Karpas-422 (cell line): Measurements from ENCODE around the gene RASSF3. TPM values are rescaled to one million over a fixed set of nuclear protein-coding genes. Genes with fewer than 3 reads are reported as not detected.

Source experiments
- DNase-seq: peaks from one replicate; pipeline ENCODE4 v3.0.0-alpha.2; 2015
- H2AFZ ChIP-seq: fragments of 200-600 bp; sonication (generic); 2 replicates; pipeline ENCODE4 v1.6.1; 2014; ENCODE audit warnings: antibody characterized with exemption, low read length, mixed read lengths
- H3K27ac ChIP-seq: fragments of 200-600 bp; sonication (generic); 2 replicates; pipeline ENCODE4 v1.5.1; 2014; ENCODE audit warnings: mild to moderate bottlenecking, low read length, moderate library complexity
- H3K27me3 ChIP-seq: fragments of 200-600 bp; sonication (generic); 2 replicates; pipeline ENCODE4 v1.6.1; 2014; ENCODE audit warnings: low read length, mixed read lengths
- H3K36me3 ChIP-seq: fragments of 200-600 bp; sonication (generic); 2 replicates; pipeline ENCODE4 v1.6.1; 2014; ENCODE audit warnings: low read length, mixed read lengths; ENCODE audit not compliant: insufficient read depth
- H3K4me1 ChIP-seq: fragments of 200-600 bp; sonication (generic); 2 replicates; pipeline ENCODE4 v1.6.1; 2014; ENCODE audit warnings: mild to moderate bottlenecking, low read length, mixed read lengths
- H3K4me2 ChIP-seq: fragments of 200-600 bp; sonication (generic); 2 replicates; pipeline ENCODE4 v1.6.1; 2014; ENCODE audit warnings: low read length, low read depth, mild to moderate bottlenecking; ENCODE audit not compliant: poor library complexity, severe bottlenecking
- H3K4me3 ChIP-seq: fragments of 200-600 bp; sonication (generic); 2 replicates; pipeline ENCODE4 v1.5.1; 2014; ENCODE audit warnings: mild to moderate bottlenecking, antibody characterized with exemption, low read length, mixed read lengths
- H3K79me2 ChIP-seq: fragments of 200-600 bp; sonication (generic); 2 replicates; pipeline ENCODE4 v1.6.1; 2014; ENCODE audit warnings: mild to moderate bottlenecking, low read length, mixed read lengths
- H3K9ac ChIP-seq: fragments of 200-600 bp; sonication (generic); 2 replicates; pipeline ENCODE4 v1.6.0; 2014; ENCODE audit warnings: low read length
- H3K9me2 ChIP-seq: fragments of 200-600 bp; sonication (generic), shearing (Covaris generic); replicated peaks from 2 replicates; pipeline ENCODE4 v1.6.0; 2014; ENCODE audit warnings: mild to moderate bottlenecking, low read length, moderate library complexity; ENCODE audit not compliant: insufficient read depth
- H3K9me3 ChIP-seq: fragments of 300-700, 200-600 bp; sonication (generic); 2 replicates; pipeline ENCODE4 v1.6.1; 2014; ENCODE audit warnings: low read length, mixed read lengths
- H4K20me1 ChIP-seq: fragments of 200-600 bp; sonication (generic); 2 replicates; pipeline ENCODE4 v1.6.1; 2014; ENCODE audit warnings: mild to moderate bottlenecking, antibody characterized with exemption, low read length, low read depth; ENCODE audit not compliant: insufficient read depth
- total RNA-seq: library from RNA; depleted of rRNA; stranded (reverse); fragments of >200 nt; shearing (Covaris generic); gene quantifications from 2 replicates; pipeline ENCODE4 v1.2.3, GENCODE V29; 2014; ENCODE audit warnings: low replicate concordance

RASSF3 gene
- total RNA-seq, 1 experiment from 2014 or later = 21.5 TPM

DNA sequence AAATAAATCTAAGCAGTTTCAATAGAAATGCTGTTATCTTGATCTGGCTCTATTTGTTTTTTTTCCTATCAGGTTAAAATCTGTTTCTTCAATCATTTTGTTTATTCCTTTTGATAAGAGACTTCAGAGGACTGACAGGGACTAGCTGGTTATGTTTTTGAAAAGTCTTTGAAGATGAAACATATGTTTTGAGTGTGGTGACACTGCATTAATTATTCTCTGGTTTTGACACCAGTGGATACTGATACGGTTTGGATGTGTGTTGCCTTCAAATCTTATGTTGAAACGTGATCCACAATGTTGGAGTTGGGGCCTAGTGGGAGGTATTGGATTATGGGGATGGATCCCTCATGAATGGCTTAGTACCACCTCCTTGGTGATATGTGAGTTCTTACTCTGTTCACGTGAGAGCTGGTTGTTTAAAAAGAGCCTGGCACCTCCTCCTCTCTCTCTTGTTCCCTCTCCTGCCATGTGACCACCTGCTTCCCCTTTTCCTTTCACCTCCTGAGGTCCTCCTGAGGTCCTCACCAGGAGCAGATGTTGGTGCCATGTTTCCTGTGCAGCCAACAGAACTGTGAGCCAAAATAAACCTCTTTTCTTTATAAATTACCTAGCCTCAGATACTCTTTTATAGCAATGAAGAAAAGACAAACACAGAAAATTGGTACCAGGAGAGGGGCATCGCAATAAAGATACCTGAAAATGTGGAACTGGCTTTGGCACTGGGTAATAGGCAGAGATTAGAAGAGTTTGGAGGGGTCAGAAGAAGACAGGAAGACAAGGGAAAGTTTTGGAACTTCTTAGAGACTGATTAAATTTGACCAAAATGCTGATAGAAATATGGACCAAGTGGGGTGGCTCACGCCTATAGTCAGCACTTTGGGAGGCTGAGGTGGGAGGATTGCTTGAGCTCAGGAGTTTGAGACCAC is 23.0 kb downstream of the RASSF3 start:
- H3K4me1 ChIP-seq = peaks cover 54% of the 10 kb centered on the region
- H3K4me3 ChIP-seq = no peak overlapping the region
- peak overlapping the region; percentile 23; the same call in 1 of the 2 replicates for H3K27ac ChIP-seq
- H2AFZ ChIP-seq = no peak overlapping the region
- no peaks in the 10 kb centered on the region for H3K27me3 ChIP-seq
- H3K79me2 ChIP-seq = peaks cover 99% of the 10 kb centered on the region
- no peaks in the 10 kb centered on the region for H3K9me2 ChIP-seq
- H3K4me2 ChIP-seq = no peak overlapping the region
- no peaks in the 10 kb centered on the region for H3K9me3 ChIP-seq
- H4K20me1 ChIP-seq = no peaks in the 10 kb centered on the region
- DNase-seq = no peak
- no peak overlapping the region for H3K9ac ChIP-seq
- H3K36me3 ChIP-seq = peaks cover 34% of the 10 kb centered on the region

DNA sequence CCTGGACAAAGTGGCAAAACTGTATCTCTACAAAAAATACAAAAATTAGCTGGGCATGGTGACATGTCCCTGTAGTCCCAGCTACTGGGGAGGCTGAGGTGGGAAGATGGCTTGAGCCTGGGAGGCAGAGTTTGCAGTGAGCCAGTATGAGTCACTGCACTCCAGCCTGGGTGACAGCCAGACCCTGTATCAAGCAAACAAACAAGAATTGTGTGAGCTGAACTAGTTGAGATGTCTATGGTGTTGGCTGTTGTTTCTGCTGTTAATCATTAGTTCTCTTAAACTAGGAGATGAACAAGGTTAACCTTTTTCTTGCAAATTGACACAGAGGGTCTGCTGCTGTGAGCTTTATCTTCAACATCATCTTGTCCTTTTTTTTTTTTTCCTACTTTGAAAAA is 23.6 kb downstream of the RASSF3 start:
- no peak overlapping the region for H2AFZ ChIP-seq
- H3K4me1 ChIP-seq = peaks cover 60% of the 10 kb centered on the region
- peak overlapping the region; percentile 23; the same call in 1 of the 2 replicates for H3K27ac ChIP-seq
- peaks cover 34% of the 10 kb centered on the region for H3K36me3 ChIP-seq
- no peaks in the 10 kb centered on the region for H4K20me1 ChIP-seq
- no peak overlapping the region for H3K4me3 ChIP-seq
- H3K4me2 ChIP-seq = no peak overlapping the region
- no peaks in the 10 kb centered on the region for H3K9me2 ChIP-seq
- no peak overlapping the region for H3K9ac ChIP-seq
- no peaks in the 10 kb centered on the region for H3K9me3 ChIP-seq
- peaks cover 99% of the 10 kb centered on the region for H3K79me2 ChIP-seq
- no peaks in the 10 kb centered on the region for H3K27me3 ChIP-seq
- no peak for DNase-seq

DNA sequence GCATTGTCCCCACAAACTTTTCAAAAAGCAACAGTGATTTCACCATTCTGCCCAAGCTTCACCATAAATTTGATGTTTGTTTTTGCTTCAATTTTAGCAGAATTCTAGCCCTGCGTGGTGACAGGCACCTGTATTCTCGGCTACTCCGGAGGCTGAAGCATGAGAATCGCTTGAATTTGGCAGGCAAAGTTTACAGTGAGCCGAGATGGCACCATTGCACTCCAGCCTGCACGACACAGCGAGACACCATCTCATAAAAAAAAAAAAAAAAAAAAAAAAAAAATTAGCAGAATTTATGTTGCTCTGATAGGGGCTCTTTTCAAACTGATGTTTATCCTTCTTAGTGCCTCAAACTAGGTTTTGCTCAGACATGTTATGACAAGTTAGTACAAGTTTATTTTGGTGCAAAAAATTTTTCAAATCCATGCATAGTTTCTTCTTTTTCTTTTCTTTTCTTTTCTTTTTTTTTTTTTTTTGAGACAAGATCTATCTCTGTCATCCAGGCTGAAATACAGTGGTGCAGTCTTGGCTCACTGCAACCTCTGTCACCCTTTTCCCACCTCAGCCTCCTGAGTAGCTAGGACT is 24.3 kb downstream of the RASSF3 start:
- Histone ChIP-seq H3K36me3 (peaks cover 30% of the 10 kb centered on the region), H3K4me3 (no peak overlapping the region), H3K9me3 (no peaks in the 10 kb centered on the region), H4K20me1 (no peaks in the 10 kb centered on the region), H3K9me2 (no peaks in the 10 kb centered on the region), H3K27me3 (no peaks in the 10 kb centered on the region), H3K9ac (no peak overlapping the region), H3K4me2 (peak overlapping the region; percentile 7), H3K4me1 (peaks cover 64% of the 10 kb centered on the region), H3K27ac (0 out of 2 replicates have a peak overlapping the region, but pooled peaks have one; percentile 23), H3K79me2 (peaks cover 99% of the 10 kb centered on the region), H2AFZ (no peak overlapping the region)
- no peak for DNase-seq

DNA sequence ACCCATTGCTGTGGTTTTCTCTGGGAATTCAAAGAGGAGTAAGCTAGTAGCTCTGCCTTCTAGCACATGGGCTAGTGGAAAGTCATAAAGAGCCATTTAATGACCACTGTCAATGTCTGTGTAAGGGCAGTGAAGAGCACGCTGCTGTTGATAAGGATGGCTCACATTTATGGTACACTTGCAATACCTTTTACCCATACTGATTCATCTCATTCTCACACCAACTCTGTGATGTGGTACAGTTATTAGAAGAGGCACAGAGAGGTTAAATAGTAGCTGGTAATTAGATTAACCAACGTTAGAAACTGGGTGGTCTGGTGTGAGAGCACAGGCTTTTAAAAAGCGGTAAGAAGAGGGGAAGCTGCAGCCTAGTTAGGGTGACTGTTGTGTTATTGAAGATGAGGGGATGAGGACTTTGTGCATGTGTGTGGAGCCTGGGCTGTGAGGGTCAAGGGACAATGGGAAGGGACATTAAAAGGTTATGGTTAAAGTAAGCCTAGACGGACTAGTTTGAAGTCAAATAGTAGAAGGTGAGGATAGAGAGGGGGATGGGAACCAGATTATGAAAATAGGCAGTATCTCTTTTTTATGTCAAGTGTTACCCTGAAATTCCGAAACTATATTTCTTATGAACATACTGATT is 25.2 kb downstream of the RASSF3 start:
- Histone ChIP-seq H3K36me3 (peaks cover 23% of the 10 kb centered on the region), H3K9me2 (no peaks in the 10 kb centered on the region), H2AFZ (no peak overlapping the region), H3K27me3 (no peaks in the 10 kb centered on the region), H3K79me2 (peaks cover 99% of the 10 kb centered on the region), H3K9ac (no peak overlapping the region), H3K9me3 (no peaks in the 10 kb centered on the region), H3K4me3 (no peak overlapping the region), H3K4me1 (peaks cover 66% of the 10 kb centered on the region), H4K20me1 (no peaks in the 10 kb centered on the region), H3K27ac (peak overlapping the region; percentile 39; the same call in 1 of the 2 replicates), H3K4me2 (peak overlapping the region; percentile 7)
- DNase-seq = no peak

GRCh38 chr12:64636856-64637255 is 26.6 kb downstream of the RASSF3 start:
- H3K4me3 ChIP-seq = no peak overlapping the region
- no peaks in the 10 kb centered on the region for H3K27me3 ChIP-seq
- H3K36me3 ChIP-seq = peaks cover 17% of the 10 kb centered on the region
- DNase-seq = no peak
- no peak overlapping the region for H3K9ac ChIP-seq
- H3K4me2 ChIP-seq = no peak overlapping the region
- H3K4me1 ChIP-seq = peaks cover 68% of the 10 kb centered on the region
- no peaks in the 10 kb centered on the region for H3K9me3 ChIP-seq
- no peak overlapping the region for H2AFZ ChIP-seq
- no peak overlapping the region; the same call in 1 of the 2 replicates for H3K27ac ChIP-seq
- H4K20me1 ChIP-seq = no peaks in the 10 kb centered on the region
- no peaks in the 10 kb centered on the region for H3K9me2 ChIP-seq
- H3K79me2 ChIP-seq = peaks cover 99% of the 10 kb centered on the region

DNA sequence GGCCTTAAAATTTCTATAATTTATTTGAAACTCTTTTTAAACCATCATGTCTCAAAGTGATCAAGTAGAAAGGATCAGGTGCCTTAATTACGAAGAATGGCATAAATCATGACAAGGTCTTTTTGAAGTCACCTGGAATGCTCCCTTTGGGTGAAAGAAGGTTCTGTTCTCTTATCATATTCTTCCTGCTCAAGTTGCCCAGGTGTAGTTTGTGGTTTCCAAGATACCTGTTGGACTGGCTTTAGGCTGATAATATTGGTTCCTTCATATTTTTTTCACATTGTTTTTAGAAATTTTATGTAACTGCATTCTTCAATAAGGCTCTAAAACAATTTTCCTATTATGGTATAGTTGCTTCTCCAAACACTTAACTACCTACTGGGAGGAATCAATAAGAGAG is 29.2 kb downstream of the RASSF3 start:
- H3K9ac ChIP-seq = no peak overlapping the region

DNA sequence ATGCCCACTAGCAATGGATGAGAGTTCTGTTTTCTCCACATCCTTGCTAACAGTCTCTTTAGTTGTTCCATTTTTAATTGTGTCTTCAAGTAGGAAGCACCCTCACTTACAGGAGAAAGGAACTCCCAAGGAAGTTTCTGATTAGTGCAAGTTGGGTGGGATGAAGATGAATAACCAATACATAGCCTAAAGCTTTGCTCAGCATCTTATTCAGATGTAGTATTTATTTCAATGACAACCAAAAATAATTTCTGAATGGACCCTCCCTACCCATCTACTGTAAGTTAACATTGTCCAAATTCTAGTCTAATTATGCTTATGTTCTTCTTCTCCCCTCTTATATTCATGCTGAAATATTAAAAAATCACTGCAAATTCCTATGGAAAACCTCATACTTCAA is 36.0 kb downstream of the RASSF3 start:
- no peaks in the 10 kb centered on the region for H3K9me3 ChIP-seq
- H3K27me3 ChIP-seq = no peaks in the 10 kb centered on the region
- H2AFZ ChIP-seq = no peak overlapping the region
- no peaks in the 10 kb centered on the region for H3K36me3 ChIP-seq
- peaks cover 81% of the 10 kb centered on the region for H3K4me1 ChIP-seq
- no peak for DNase-seq
- no peaks in the 10 kb centered on the region for H3K9me2 ChIP-seq
- no peak overlapping the region for H3K4me3 ChIP-seq
- peak overlapping the region; percentile 25 for H3K27ac ChIP-seq
- H3K79me2 ChIP-seq = peaks cover 95% of the 10 kb centered on the region
- no peaks in the 10 kb centered on the region for H4K20me1 ChIP-seq
- no peak overlapping the region for H3K4me2 ChIP-seq
- no peak overlapping the region for H3K9ac ChIP-seq

More for the DNA sequence above, 29.2 kb downstream of the RASSF3 start:
- Histone ChIP-seq H3K27me3 (no peaks in the 10 kb centered on the region), H3K9me3 (no peaks in the 10 kb centered on the region), H4K20me1 (no peaks in the 10 kb centered on the region), H3K4me1 (peaks cover 80% of the 10 kb centered on the region), H3K36me3 (no peaks in the 10 kb centered on the region), H3K27ac (peak overlapping the region; percentile 33; the same call in 1 of the 2 replicates), H3K4me3 (no peak overlapping the region), H3K9me2 (no peaks in the 10 kb centered on the region), H3K79me2 (peaks cover 97% of the 10 kb centered on the region), H3K4me2 (no peak overlapping the region), H2AFZ (no peak overlapping the region)
- DNase-seq = no peak

DNA sequence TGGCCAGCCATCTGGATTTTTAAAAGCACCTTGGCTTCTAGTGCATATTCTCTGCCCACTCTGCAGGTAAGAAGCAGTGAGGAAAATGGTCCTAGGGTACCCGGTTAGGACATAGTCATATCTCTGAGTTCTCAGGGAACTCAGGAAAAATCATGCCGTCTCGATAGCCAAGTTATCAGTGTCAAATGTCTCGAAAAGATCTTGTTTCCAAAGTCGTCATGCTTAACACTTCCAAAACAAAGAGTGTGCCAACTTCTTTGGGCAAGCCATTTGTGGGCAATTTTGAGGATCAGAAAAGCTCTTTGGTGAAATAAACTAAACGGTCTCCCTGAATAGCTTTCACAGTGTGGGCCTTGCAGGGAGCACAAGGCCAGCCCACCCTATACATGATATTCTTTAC is 39.2 kb downstream of the RASSF3 start:
- Histone ChIP-seq H2AFZ (no peak overlapping the region), H3K27ac (peak overlapping the region; percentile 59), H3K4me1 (peaks cover 69% of the 10 kb centered on the region), H3K27me3 (no peaks in the 10 kb centered on the region), H3K36me3 (no peaks in the 10 kb centered on the region), H3K9me2 (no peaks in the 10 kb centered on the region), H3K9me3 (no peaks in the 10 kb centered on the region), H3K4me2 (peak overlapping the region; percentile 54), H4K20me1 (no peaks in the 10 kb centered on the region), H3K4me3 (peak overlapping the region; percentile 14; the same call in 1 of the 2 replicates), H3K79me2 (peaks cover 97% of the 10 kb centered on the region), H3K9ac (peak overlapping the region; percentile 34)
- no peak for DNase-seq
